HG03139 (cell line): Measurements from ENCODE around the gene HOXB3.

Experiments used
- ATAC-seq: cut with Tn5 transposase; IDR thresholded peaks from one replicate; pipeline ENCODE4 v1.9.1; 2021; ENCODE audit not compliant: unreplicated experiment

Gene HOXB3

GRCh38 chr17:48613862-48614694 lies 24.0 kb upstream of the HOXB3 start:
- ATAC-seq, result no peak

GRCh38 chr17:48612854-48613691 lies 23.0 kb upstream of the HOXB3 start:
- no peak for ATAC-seq

GRCh38 chr17:48612456-48612853 lies 22.4 kb upstream of the HOXB3 start:
- no peak for ATAC-seq

- no peak for ATAC-seq
Observed at GRCh38 chr17:48611681-48612455, 21.8 kb upstream of the HOXB3 start.

- ATAC-seq, result no peak
Observed at GRCh38 chr17:48611213-48611612, 21.2 kb upstream of the HOXB3 start.

GRCh38 chr17:48610282-48611211 lies 20.5 kb upstream of the HOXB3 start, which contains the start of gene HOXB7:
Gene HOXB7, minus strand, starts transcription at chr17:48611017. Its CDS starts 99 bp downstream, at chr17:48610918.
- ATAC-seq, result no peak

GRCh38 chr17:48609759-48610281 lies 19.8 kb upstream of the HOXB3 start:
- no peak for ATAC-seq

- no peak for ATAC-seq
Observed at GRCh38 chr17:48609033-48609432, 19.0 kb upstream of the HOXB3 start.

GRCh38 chr17:48608494-48608834 lies 18.4 kb upstream of the HOXB3 start:
- ATAC-seq, result no peak

GRCh38 chr17:48606892-48607614 lies 17.0 kb upstream of the HOXB3 start:
- no peak for ATAC-seq

GRCh38 chr17:48605991-48606891 lies 16.2 kb upstream of the HOXB3 start:
- no peak for ATAC-seq

GRCh38 chr17:48605409-48605919 lies 15.4 kb upstream of the HOXB3 start:
- ATAC-seq, result no peak

GRCh38 chr17:48604770-48605329 lies 14.8 kb upstream of the HOXB3 start, which contains the start of gene HOXB6:
Gene HOXB6, minus strand, starts transcription at chr17:48604986. Its CDS starts 6,836 bp downstream, at chr17:48598150.
- ATAC-seq, result no peak

- ATAC-seq, result no peak
Observed at GRCh38 chr17:48603959-48604769, 14.1 kb upstream of the HOXB3 start.

- no peak for ATAC-seq
Observed at GRCh38 chr17:48601539-48602425, 11.7 kb upstream of the HOXB3 start.

GRCh38 chr17:48601207-48601538 lies 11.1 kb upstream of the HOXB3 start:
- no peak for ATAC-seq
